AG04449 (cell line): ENCODE data around the gene FGD2.

Experiments used
- CTCF ChIA-PET: fragments of 350-600 bp; formaldehyde crosslinking; extraction: SDS; loops from one replicate; lab custom pipeline; 2021; ENCODE audit warnings: antibody characterized with exemption; lab: Yijun Ruan, JAX
- POLR2A ChIA-PET: fragments of 400-600, 350-600 bp; formaldehyde crosslinking; extraction: SDS; loops from one replicate; lab custom pipeline; 2020; ENCODE audit warnings: antibody characterized with exemption, inconsistent platforms; lab: Yijun Ruan, JAX
- DNase-seq: peaks from one replicate; pipeline ENCODE4 v3.0.0-alpha.2; 2010; ENCODE audit warnings: low read depth, low spot score
- H3K4me3 ChIP-seq: 2 replicates; pipeline ENCODE4 v1.5.1; 2011; ENCODE audit warnings: low read depth, mild to moderate bottlenecking, control low read depth, low read length
- CTCF ChIP-seq: IDR thresholded peaks from one replicate; pipeline ENCODE4 v1.5.1; 2011; ENCODE audit warnings: mild to moderate bottlenecking, moderate library complexity, low read length, control low read depth, inconsistent platforms; ENCODE audit not compliant: insufficient read depth; ENCODE audit errors: missing control alignments

Gene FGD2

GRCh38 chr6:37018198-37019064 is 13.0 kb downstream of the FGD2 start:
- CTCF ChIA-PET, result interaction anchor here (0.6 to 27.6 kb wide), 93 partner anchors 8 to 352 kb away, joined by 3 to 1706 read pairs (median 4); partner anchors contain the start of genes C6orf89, FGD2, MTCH1 and PIM1
- POLR2A ChIA-PET, result interaction anchor here (0.5 to 1.4 kb wide), 5 partner anchors 32 to 989 kb away, joined by 3 to 8 read pairs (median 3); partner anchors contain the start of genes MTCH1 and PPIL1
- no peak overlapping the region for H3K4me3 ChIP-seq
- peak; percentile 42 for DNase-seq
- peak; percentile 96 for TF ChIP-seq CTCF

DNA sequence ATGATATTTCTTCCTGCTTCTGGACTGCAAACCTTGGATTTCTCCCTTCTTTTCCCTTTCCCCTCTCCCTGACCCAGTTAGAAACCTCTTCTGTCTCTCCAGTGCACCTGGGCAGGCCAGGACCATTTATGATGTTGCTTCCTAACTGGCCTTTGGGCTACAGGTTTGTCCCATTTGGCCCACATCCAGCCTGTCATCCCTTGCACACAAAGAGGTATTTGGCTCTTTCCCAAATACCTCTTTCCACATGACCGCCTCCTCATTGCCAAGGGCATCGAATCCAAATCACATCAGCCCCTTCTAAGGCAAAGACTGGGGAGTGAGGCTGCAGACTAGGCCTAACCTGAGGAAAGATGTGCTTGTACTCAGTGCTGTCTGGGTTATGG is 13.6 kb downstream of the FGD2 start:
- DNase-seq, result no peak
- POLR2A ChIA-PET, result no interaction called here
- no peak for TF ChIP-seq CTCF

DNA sequence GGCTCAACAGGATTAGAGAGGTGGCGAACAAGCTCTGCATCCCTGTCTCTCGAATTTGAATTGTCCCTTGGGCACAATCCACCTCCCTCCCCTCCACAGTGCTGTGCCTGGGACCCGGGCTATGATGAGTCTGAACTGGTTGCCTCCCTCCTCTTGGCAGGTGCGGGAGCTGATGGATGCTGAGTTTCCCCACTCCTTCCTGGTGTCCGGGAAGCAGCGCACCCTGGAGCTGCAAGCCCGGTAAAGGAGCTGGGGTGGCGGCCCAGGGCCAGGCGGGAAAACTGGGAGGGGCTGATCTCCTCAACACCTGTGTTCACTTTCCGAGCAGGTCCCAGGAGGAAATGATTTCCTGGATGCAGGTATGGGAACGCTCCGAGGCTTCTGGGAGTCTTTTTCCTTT is 14.9 kb downstream of the FGD2 start:
- POLR2A ChIA-PET, result interaction anchor here (0.6 kb wide), 1 partner anchor 153 kb away, joined by 3 read pairs; no protein-coding TSS in a partner anchor
- no peak for TF ChIP-seq CTCF
- H3K4me3 ChIP-seq, result no peak overlapping the region
- no peak for DNase-seq
- CTCF ChIA-PET, result interaction anchor here (0.7 to 27.6 kb wide), 17 partner anchors 9 to 253 kb away, joined by 3 to 1706 read pairs (median 7); partner anchors contain the start of genes C6orf89, PIM1 and PPIL1

More for the DNA sequence above, 13.6 kb downstream of the FGD2 start:
- no peak overlapping the region for H3K4me3 ChIP-seq
- CTCF ChIA-PET, result interaction anchor here (0.8 to 27.6 kb wide), 40 partner anchors 8 to 262 kb away, joined by 3 to 1706 read pairs (median 7); partner anchors contain the start of genes C6orf89, FGD2, MTCH1 and PIM1

DNA sequence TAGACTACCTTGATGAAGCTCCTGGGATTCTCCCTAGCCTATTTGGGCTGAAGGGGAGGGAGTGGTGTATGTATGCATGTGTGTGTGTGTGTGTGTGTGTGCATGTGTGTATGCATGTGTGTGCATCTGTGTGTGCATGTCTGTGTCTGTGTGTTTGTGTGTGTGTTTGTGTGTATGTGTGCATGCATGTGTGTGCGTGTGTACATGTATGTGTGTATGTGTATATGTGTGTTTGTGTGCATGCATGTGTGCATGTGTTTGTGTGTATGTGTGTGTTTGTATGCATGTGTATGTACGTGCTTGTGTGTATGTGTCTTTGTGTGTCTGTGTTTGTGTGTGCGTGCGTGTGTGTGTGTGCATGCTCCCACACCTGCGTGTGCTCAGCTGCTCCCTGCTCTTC is 15.4 kb downstream of the FGD2 start:
- POLR2A ChIA-PET, result interaction anchor here (0.6 kb wide), 1 partner anchor 152 kb away, joined by 3 read pairs; no protein-coding TSS in a partner anchor
- CTCF ChIA-PET, result interaction anchor here (0.7 to 27.6 kb wide), 16 partner anchors 12 to 253 kb away, joined by 3 to 1706 read pairs (median 12); partner anchors contain the start of genes C6orf89, PIM1 and PPIL1
- no peak overlapping the region for H3K4me3 ChIP-seq
- no peak for DNase-seq
- TF ChIP-seq CTCF, result no peak

- POLR2A ChIA-PET, result interaction anchor here (0.6 to 0.8 kb wide), 2 partner anchors 81 to 155 kb away, joined by 3 read pairs; no protein-coding TSS in a partner anchor
- DNase-seq, result no peak
- peak; percentile 56 for TF ChIP-seq CTCF
- CTCF ChIA-PET, result interaction anchor here (0.9 to 27.6 kb wide), 18 partner anchors 11 to 254 kb away, joined by 3 to 1706 read pairs (median 6); partner anchors contain the start of genes C6orf89, PIM1 and PPIL1
- H3K4me3 ChIP-seq, result no peak overlapping the region
Measured at GRCh38 chr6:37021356-37022129, 16.1 kb downstream of the FGD2 start.
